Activated gamma-delta T cell treated with Interleukin-2 at 50 U/mL for 16 hours (primary cell): ENCODE results near the gene TUT1.
A peak's percentile ranks its signal among the peaks of the same experiment; 100 is the strongest.
"Not testable (repeated sequence)": the region's sequence is repeated elsewhere in the genome, so short reads cannot be mapped to it uniquely, and the experiment has no call there.

Experiments used
- DNase-seq: peaks from one replicate; pipeline ENCODE4 v3.0.0-alpha.2; 2020

TUT1 gene

GRCh38 chr11:62555464-62556107 is 35.7 kb downstream of the TUT1 start:
- peak; percentile 57 for DNase-seq

GRCh38 chr11:62554387-62555167 is 36.7 kb downstream of the TUT1 start:
- DNase-seq: no peak

GRCh38 chr11:62553839-62554361 is 37.4 kb downstream of the TUT1 start:
- DNase-seq: no peak

GRCh38 chr11:62553080-62553838 is 38.1 kb downstream of the TUT1 start:
- DNase-seq: peak; percentile 58

- no peak for DNase-seq
Observed at GRCh38 chr11:62552485-62553079, 38.7 kb downstream of the TUT1 start.

- DNase-seq: not testable (repeated sequence)
Observed at GRCh38 chr11:62550478-62550877, 40.8 kb downstream of the TUT1 start.

GRCh38 chr11:62548545-62549335 is 42.6 kb downstream of the TUT1 start:
- no peak for DNase-seq

- no peak for DNase-seq
Observed at GRCh38 chr11:62547691-62548281, 43.5 kb downstream of the TUT1 start.

GRCh38 chr11:62546929-62547625 is 44.2 kb downstream of the TUT1 start:
- no peak for DNase-seq

GRCh38 chr11:62546244-62546928 is 44.9 kb downstream of the TUT1 start, which contains the start of gene AHNAK:
Gene AHNAK, minus strand, starts transcription at chr11:62546806. Its CDS starts 10,708 bp downstream, at chr11:62536098.
- peak; percentile 64 for DNase-seq

GRCh38 chr11:62545437-62546243 is 45.7 kb downstream of the TUT1 start:
- DNase-seq: no peak

- DNase-seq: no peak
Observed at GRCh38 chr11:62544581-62545436, 46.5 kb downstream of the TUT1 start.

GRCh38 chr11:62543680-62544444 is 47.5 kb downstream of the TUT1 start:
- DNase-seq: no peak

GRCh38 chr11:62542750-62543567 is 48.4 kb downstream of the TUT1 start:
- DNase-seq: peak; percentile 63

- no peak for DNase-seq
Observed at GRCh38 chr11:62542111-62542745, 49.1 kb downstream of the TUT1 start.
